ENCODE measurements around the gene KLK6.

KLK6 gene

DNA sequence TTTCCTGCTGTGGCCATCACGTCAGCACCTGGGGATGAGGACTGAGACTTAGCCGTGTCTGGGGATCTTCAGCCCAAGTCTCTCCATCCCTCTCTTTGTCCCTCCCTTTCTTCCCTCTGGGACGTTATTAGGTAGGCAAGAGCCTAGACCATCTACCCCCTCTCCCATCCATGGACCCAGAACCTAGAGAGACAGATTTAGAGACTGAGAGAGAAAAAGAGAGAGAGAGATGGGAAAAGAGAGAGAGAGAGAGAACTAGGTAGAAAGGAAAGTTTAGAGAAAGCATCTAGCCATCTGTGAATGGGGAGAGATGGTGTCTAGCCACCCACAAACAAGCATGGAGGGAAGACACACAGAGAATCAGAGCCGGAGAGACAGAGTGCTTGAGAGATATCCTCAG, 58.7 kb downstream of the KLK6 start:
- no peak for DNase-seq (ENCODE audit: low read depth)

DNA sequence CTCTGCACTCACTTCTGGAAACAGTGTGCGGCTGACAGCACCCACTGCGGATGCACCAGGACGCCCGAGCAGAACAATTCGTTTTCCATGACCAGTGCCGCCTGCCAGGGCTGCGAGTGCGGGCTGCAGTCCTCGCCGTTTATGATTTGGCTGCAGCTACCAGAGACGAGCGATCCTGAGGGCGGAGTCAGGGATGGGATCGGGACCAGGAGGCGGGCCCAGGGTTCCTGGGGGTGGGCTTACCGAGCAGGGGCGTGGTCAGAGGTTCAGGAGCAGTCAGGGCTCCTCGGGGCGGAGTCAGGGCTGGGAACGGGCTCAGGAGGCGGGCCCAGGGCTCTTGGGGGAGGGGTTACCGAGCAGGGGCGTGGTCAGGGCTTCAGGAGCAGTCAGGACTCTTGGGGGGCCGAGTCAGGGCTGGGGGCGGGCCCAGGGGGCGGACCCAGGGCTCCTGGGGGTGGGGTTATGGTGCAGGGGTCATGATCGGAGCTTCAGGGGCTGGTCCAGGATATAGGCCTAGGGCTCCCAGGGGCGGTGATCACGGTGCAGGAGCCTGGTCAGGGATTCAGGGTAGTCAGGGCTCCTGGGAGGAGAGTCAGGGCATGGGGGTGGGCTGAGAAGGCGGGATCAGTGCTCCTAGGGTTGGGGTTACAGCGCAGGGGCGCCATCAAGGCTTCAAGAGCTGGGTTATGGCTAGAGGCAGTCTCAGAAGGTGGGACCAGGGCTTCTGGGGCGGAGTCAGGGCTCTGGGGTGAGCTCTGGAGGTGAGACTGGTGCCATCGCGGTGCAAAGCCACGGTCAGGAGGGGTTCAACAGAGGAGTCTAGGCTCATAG, 59.9 kb downstream of the KLK6 start:
- DNase-seq (ENCODE audit: low read depth) = peak; percentile 39
